NCI-H2029 (cell line): Measurements from ENCODE around the gene PIK3R1.

Experiments
- DNase-seq: peaks from one replicate; lab custom pipeline; 2025; lab: John Stamatoyannopoulos, UW

The PIK3R1 gene

DNA sequence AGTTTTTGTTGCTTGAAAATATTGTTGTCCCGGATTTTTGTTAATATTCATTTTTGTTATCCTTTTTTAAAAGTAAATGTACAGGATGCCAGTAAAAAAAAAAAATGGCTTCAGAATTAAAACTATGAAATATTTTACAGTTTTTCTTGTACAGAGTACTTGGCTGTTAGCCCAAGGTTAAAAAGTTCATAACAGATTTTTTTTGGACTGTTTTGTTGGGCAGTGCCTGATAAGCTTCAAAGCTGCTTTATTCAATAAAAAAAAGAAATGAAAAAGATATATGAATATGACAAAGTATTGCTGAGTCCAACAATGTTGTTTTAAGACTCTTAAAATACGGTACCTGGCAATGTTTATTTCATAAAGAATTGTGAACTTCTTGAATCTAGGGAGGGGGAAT, 82.9 kb downstream of the PIK3R1 start:
- DNase-seq, result no peak

DNA sequence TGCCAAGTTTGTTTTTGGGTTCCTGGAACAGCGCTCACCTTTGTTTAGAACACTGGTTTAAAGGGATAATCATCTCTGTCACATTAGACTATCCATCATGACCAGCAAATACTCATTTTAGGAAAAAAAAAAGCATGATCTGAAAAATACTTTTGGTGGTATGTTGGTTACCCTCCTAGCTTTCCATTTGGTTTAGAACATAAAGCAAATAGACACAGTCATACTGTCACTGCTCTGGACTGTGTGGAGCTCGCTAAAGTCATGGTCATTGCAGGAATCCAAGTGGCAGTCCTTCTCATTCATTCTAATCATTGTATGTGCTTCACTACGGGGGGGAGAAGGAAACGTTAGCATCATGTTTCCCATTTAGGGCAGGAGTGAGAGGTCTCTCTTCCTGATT, 83.5 kb downstream of the PIK3R1 start:
- no peak for DNase-seq

DNA sequence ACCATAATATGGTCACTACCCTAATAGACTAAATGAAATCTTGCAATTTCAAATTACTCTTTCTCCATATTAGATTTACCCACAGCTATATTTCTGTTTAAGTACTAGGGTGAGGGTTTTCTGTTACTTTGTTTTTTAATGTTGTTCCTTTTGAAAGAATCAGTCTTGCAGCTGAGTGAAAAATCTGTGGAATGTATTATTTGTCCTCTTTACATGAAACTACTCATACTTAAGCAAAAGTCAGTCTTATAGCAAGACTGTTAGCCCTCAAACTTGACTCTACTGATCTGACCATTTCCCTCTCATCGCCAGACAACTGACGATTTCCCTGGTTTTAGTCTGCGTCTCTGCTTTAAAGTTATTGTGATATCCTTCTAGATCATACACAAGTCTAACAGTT, 84.0 kb downstream of the PIK3R1 start:
- DNase-seq, result no peak

GRCh38 chr5:68303038-68303738, 87.6 kb downstream of the PIK3R1 start:
- DNase-seq, result no peak

DNA sequence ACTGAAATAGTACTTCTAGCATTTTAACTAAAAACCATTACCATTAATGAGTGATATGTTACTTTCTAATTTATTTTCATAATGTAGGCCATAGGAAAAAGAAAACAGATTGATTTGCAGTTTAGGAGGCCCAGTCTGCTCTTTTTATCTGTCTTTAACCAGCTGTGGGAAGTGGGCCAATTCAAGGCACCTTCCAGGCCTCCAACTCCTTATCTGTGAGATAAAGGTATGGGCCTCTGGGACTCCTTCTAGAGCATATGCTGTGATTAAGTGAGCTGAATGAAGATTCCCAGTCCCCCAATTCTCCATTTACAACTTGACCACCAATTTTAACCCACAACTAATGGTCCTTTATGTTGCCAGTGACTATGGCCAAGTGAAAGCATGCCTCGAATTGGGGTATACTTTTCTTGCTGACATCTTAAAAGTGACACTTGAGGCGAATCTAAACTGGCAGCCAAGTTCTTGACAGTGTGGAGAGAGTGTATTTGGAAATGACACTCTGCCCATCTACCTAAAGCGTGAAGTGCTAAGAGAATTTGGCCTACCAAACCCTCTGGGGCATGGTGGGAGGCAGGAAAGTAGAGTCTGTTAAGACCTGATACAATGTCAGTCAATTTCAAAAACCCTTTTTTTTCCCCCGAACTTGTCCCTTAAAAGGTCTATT, 88.3 kb downstream of the PIK3R1 start:
- DNase-seq, result no peak

DNA sequence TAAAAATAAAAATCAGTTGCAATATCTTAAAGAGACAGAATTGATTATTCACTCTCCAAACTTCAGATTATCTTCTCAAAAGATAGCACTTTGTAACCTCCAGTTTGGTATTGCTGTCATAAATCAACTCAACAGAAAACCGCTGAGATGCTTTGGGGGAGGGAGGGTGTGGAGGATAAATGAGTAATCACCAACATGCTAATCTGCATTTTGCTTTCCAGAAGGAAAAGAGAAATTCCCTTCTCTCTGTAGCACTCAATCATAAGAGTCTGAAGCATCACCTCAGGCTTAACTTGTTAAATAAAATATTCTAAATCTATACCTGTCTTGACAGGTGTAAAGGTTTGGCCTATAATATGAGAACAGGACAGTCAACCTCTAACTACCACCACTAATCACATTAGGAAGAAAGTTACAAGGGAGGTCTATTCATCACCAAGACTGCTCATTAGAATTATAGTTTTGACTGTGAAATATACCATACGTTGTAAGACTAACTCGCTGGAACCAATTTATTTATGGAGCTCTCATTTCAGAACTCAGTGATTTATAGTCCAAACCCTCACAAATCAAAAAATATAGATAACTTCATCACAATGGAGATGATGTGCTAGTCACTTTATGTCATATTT, 89.0 kb downstream of the PIK3R1 start:
- no peak for DNase-seq

GRCh38 chr5:68305223-68305870, 89.8 kb downstream of the PIK3R1 start:
- DNase-seq, result peak; percentile 27

- DNase-seq, result no peak
Observed at GRCh38 chr5:68306361-68307014, 90.9 kb downstream of the PIK3R1 start.

DNA sequence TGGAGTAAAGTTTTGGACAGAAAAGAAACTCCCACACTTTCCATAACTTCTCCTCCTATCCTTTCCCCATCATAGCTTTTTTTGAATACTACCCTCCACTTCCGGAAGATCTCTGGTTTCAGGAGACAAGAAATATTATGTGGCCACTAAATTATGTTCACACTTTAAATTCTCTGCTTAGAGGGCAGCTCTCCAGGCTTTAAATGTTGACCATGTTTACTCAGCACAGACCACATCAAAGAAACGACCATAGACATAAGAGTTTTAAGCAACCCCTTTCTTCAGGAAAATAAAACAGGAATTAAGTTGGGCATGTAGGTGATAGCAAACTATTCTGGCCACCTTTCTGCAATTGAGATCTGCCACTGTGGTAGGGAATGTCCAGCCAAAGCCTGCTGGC, 97.8 kb downstream of the PIK3R1 start:
- no peak for DNase-seq

DNA sequence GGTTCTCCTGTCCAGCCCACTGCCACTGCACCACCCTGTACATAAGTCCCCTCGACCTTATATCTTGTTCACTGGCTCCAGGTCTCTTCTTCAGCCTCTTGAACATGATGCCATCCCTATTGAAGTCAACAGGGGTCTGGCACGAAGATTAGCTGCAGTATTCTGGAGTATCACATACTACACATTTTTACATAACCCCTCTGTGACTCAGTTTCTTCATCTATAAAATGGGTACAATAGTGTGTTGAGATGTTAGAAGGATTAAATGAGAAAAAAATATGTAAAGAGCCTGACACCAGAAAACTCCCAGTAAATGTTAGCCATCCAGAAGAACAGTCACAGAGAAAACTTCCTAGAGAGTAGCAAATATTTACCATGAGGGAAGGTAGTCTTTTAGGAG, 98.9 kb downstream of the PIK3R1 start:
- DNase-seq, result no peak

- no peak for DNase-seq
Observed at GRCh38 chr5:68315679-68316271, 100.2 kb downstream of the PIK3R1 start.

- no peak for DNase-seq
Observed at GRCh38 chr5:68316469-68316868, 100.9 kb downstream of the PIK3R1 start.

- no peak for DNase-seq
Observed at GRCh38 chr5:68317646-68318045, 102.1 kb downstream of the PIK3R1 start.

GRCh38 chr5:68318955-68319705, 103.6 kb downstream of the PIK3R1 start:
- no peak for DNase-seq

DNA sequence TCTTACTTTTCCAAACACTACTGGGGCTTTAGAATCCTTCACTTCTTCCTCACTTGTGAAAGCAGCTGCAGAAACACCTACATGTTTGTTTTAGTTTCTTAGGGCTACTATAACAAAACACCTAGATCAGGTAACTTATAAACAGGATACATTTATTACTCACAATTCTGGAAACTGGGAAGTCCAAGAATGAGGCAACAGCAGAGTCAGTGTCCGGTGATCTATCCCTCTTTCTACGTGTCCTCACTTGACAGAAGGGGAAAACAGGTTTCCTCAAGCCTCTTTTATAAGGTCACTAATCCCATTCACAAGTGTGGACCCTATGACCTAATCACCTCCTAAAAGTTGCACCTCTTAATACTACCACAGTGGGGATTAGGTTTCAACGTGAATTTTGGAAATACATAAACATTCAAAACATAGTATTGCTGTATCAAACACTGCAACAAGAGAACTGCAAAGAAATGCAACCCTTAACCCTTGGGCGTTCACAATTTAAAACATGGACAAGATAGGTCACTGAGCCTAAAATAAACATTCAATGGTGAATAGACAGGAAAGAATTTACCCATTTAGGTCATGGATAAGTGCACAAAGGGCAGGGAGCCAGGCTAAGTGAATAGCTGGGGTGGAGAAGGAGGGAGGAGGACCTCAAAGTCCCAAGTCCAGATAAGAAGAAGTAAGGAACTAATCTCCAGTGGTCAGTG, 104.3 kb downstream of the PIK3R1 start:
- DNase-seq, result no peak

DNA sequence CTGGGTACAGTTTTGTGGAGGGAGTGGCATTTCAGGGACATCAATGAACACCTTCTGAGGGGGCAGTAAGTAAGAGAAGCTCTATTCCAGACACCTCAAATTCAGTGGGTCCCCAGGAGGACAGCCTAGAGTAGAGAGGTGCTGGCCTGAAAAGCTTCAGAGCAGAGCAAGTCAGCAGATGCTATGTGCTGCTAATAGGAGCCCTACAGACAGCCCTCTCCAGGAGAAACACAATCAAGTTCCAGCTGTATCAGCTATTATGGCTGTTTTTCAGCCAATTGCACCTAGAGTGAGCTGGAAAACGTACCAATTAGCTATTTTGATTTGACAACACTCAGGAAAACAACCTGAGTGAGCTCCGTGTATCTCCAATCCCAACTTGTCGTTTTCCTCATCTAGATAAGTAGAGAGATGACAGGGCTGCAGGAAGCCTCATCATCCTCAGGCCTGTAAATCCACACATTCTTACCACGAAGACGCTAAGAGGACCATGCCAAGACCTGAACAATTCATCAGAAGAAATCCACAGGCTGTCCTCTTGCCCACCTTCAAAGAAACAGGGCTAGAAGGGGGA, 104.9 kb downstream of the PIK3R1 start:
- DNase-seq, result no peak

GRCh38 chr5:68325065-68325580, 109.6 kb downstream of the PIK3R1 start:
- no peak for DNase-seq

DNA sequence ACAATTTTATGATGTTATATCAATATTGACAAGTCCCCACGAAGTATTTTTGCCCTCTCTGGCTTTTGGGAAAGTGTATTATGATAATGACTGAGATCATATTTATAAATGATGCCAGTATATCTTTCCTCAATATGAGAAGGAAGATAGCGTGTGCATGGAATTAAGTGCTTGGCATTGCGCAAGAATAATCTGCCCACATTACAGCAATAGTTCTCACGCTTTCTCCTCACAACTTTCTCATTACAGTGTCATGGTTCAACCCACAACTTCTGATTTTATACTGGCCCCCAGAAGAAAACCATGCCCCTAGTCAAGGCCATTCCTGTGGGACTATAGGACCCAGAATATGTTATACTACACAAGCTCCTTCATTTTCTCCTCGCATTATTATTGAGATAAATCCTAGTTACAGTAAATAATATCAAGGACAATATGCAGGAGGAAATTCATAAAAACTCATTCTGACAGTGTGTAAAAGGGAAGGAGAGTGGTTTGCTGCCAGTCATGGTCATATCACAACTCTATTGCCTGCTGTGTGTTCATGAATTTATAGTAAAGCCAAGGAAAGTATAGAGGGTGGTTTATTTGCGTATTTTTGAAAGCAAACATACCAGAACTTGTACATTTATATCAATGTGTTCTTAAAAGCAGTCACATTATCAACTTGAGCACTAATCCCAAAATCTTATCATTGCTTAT, 114.1 kb downstream of the PIK3R1 start:
- no peak for DNase-seq

DNA sequence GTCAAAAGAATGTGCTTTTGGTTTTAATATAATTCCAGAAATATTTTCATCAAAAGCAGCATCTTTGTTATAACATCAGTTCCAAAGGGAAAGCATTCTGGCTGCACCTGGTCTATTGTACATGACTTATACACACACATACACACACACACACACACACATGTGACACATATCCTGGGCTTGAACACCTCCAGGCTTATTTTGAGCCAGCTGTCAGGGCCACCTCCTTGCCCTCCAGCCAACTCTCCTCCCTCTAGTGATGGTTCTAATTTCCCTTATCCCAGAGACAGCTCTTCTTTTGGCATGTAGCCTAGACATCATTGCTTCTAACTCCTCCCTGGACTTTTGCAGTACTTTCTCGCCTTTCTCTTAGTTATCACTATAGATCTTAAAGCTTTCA, 115.0 kb downstream of the PIK3R1 start:
- DNase-seq, result no peak
